HG03521 (cell line): Measurements from ENCODE around the gene CDH1.
A peak's percentile ranks its signal among the peaks of the same experiment; 100 is the strongest.

Experiments
- ATAC-seq: cut with Tn5 transposase; IDR thresholded peaks from one replicate; pipeline ENCODE4 v1.9.1; 2021; ENCODE audit warnings: mild to moderate bottlenecking, moderate library complexity; ENCODE audit not compliant: unreplicated experiment

CDH1 gene

DNA sequence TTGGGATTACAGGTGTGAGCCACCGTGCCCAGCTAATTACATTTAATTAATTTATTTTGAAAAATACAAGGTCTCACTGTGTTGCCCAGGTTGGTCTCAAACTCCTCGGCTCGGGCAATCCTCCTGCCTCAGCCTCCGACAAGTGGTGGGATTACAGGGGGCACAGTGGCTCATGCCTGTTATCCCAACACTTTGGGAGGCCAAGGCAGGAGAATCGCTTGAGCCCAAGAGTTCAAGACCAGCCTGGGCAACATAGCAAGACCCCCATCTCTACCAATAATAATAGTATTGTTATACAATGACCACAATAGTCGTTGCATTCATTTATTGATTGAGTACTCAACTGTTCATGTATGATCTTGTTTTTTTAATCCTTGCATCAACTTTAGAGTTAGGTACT, 22.0 kb downstream of the CDH1 start:
- ATAC-seq, result no peak

- peak; percentile 41 for ATAC-seq
Measured at GRCh38 chr16:68760671-68761275, 23.7 kb downstream of the CDH1 start.

GRCh38 chr16:68762996-68763756, 26.1 kb downstream of the CDH1 start:
- ATAC-seq, result no peak

GRCh38 chr16:68764862-68765261, 27.8 kb downstream of the CDH1 start:
- no peak for ATAC-seq

GRCh38 chr16:68767581-68767980, 30.5 kb downstream of the CDH1 start:
- no peak for ATAC-seq

DNA sequence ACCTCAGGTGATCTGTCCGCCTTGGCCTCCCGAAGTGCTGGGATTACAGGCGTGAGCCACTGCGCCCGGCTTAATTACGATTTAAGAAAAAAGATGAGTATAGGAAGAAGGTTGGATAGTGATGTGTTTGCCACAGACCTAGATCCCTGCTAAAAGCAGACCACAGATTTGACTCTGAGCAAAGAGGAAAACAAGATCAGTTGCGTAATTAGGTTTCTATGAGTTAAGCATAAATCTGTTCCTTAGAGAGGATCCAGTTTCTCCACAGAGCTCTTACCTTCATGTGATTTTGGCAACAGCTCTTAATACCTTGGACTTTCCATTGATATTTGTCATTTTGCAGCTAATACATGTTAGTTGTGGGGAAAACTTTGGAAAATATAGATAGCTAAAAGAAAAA, 31.1 kb downstream of the CDH1 start:
- no peak for ATAC-seq

GRCh38 chr16:68768771-68769170, 31.7 kb downstream of the CDH1 start:
- no peak for ATAC-seq

- no peak for ATAC-seq
Measured at GRCh38 chr16:68770671-68771070, 33.6 kb downstream of the CDH1 start.

DNA sequence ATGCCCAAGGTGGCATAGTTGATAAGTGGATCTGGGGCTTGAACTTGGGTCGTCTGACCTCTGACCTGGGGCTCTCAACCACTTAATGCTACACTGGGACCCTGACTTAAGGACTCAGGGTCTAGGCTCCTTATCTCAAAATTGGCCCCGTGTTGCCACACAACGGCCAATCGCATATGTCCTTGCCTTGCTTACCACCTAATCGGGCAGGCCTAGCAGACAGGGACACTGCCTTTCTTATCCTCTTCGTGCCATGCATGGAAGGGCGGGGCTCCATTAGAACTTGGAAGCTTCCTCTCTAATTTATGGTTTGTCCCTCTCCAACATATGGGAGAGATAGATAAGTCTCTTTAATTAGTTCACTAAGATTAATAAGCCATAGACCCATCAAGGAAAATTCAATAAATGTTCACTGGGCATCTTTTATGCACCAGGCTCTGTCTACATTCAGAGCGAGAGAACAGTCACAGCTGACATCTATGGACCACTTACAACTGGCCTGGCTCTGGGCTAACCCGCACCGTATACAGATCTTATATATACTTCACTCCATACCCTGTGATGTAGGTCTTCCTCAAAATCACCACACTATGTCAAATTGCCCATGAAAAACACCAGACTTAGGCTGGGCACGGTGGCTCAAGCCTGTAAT, 35.1 kb downstream of the CDH1 start:
- no peak for ATAC-seq

GRCh38 chr16:68772871-68773270, 35.8 kb downstream of the CDH1 start:
- no peak for ATAC-seq

- ATAC-seq, result no peak
Measured at GRCh38 chr16:68774982-68775634, 38.0 kb downstream of the CDH1 start.

DNA sequence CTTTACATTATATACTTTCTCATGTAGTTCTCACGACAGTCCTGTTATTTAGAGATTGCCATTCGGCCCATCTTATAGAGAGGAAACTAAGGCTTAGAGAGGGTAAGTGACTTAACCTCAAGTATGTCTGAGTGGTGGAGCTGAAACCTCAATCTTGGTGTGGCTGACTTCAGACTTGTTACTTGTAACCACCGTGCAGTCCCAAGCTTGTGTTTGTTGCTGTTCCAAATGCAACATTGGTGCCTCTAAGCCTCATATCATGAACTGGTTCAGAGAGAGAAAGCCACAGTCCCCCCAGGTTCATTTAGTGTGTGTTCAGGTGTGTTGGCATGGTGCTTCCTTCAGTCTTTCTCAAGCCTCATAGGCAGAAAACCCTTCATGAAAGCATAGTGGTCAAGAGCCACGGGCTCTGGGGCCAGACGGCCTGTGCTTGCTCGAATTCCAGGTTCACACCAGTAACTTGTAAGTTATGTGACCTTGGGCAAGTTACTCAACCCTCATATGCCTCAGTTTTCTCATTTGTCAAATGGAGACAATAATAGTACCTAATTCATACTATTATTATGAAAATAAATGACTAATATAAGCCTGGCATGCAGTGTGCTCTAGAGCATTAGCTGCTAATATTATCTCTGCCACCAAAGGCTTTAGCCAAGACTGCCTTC, 39.9 kb downstream of the CDH1 start:
- ATAC-seq, result peak; percentile 78

DNA sequence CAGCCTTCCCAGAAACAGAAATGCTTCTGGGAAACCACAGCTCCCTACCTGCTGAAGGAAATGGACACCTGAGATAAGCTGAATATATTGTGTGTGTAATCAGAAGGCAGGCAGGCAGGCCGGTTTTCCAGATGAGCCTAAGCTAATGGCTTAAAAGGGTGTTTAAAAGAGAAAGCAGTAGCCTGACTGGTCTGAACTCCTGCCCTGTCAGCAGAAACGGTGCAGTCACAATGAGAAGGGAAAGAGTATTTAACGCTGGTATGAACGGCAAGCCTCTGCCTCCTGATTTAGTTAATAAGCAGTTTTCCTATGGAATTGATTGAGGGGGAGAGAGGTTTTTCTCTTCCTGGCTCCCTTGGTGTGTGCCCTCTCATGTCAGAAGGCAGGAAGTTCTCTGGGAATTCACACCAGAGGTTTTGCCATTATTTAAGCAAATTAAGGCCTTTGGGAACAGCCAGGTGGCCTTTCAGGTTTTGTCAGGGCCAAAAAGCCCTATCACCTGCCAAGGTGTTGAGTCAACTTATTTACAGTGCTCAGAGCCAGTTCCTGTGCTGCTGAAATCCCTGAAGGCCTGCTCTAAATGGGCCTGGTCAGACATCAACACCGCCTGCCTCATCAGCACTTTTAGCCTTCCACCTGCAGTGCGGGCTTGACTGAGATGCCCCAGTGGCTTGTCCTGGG, 41.6 kb downstream of the CDH1 start:
- ATAC-seq, result no peak

DNA sequence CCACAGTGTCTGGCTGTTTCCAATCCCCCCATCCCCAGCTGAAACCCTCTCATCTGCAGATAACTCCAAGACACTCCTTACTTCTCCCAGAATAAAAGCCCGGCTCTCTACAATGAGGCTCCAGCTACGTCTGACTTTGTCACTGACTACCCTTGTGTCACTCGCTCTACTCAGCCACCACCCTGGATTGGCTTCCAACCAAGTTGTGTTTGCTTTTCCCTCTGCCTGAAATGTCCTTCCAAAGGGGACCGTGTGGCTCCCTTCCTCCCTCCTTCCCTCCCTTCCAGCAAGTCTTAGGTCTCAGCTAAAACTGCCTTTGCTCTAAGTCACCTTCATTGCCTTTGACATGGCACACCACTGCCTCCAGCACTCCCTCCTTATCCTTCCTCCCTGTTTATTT, 42.8 kb downstream of the CDH1 start:
- ATAC-seq, result no peak

- no peak for ATAC-seq
Measured at GRCh38 chr16:68781784-68782183, 44.7 kb downstream of the CDH1 start.

- no peak for ATAC-seq
Measured at GRCh38 chr16:68782198-68783174, 45.4 kb downstream of the CDH1 start.

DNA sequence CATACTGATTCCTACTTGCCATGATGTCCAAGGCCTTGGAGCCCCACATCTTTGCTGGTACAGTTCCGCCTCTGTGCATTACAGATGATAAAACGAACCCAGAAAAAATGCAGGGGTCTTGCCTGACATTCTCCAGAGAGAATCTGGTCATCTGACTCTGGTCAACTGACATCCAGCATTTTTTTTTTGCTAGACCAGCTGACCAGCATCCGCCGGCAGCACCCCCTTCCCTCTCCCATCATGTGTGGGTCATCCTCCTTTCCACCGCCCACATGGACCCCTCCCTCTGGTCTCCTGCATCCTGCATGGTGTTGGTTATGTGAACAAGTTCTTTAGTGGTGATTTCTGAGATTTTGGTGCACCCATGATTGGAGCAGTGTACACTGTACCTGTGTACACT, 47.1 kb downstream of the CDH1 start:
- no peak for ATAC-seq

- no peak for ATAC-seq
Measured at GRCh38 chr16:68784721-68785120, 47.6 kb downstream of the CDH1 start.

DNA sequence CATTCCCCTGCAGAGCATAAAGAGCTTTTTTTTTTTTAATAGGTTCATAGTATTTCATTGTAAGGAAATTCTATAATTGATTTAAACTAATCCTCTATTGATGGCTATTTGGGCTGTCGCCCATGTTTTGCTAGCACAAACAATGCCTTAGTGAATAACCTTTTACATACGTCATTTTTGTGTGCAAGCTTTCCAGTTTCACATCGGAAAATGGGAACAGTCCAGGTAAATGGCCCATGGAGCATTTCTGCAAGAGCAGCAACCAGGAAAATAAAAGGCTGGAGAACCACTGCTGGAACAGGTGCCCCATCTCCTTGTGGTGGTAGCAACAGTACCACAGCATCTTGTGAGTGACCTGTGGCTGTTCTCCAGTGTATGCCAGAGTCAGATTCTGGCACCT, 48.6 kb downstream of the CDH1 start:
- no peak for ATAC-seq
